ENCODE measurements around the gene TNFAIP3. TPM values are rescaled to one million over a fixed set of nuclear protein-coding genes. Genes with fewer than 3 reads are reported as not detected.
A peak's percentile ranks its signal among the peaks of the same experiment; 100 is the strongest.

The TNFAIP3 gene
- total RNA-seq, 1 donor from 2014 or later, result 6.3 TPM

- Histone ChIP-seq H3K4me1 (ENCODE audit: control insufficient read depth in 3 of 3, insufficient read depth in 3 of 3, low read length in 3 of 3) (peaks cover 3 to 6% (median 5%) of the 10 kb centered on the region in 3 donors), H3K27me3 (ENCODE audit: control insufficient read depth in 3 of 3, insufficient read depth in 3 of 3, low read length in 3 of 3) (no peaks in the 10 kb centered on the region), H3K9me3 (ENCODE audit: control insufficient read depth in 3 of 3, low read length in 3 of 3) (no peaks in the 10 kb centered on the region), H3K4me3 (ENCODE audit: low read length in 3 of 3) (no peak overlapping the region), H3K27ac (ENCODE audit: low read depth, low read length) (no peak overlapping the region), H3K9ac (ENCODE audit: low read depth in 1 of 3, low read length in 3 of 3) (no peak overlapping the region), H3K36me3 (ENCODE audit: control insufficient read depth in 3 of 3, insufficient read depth in 3 of 3, low read length in 3 of 3) (no peaks in the 10 kb centered on the region)
These were observed 4.5 kb upstream of the TNFAIP3 start for GRCh38 chr6:137862419-137863090.

GRCh38 chr6:137863091-137863797 is 3.8 kb upstream of the TNFAIP3 start:
- no peak overlapping the region for H3K9ac ChIP-seq (ENCODE audit: low read depth in 1 of 3, low read length in 3 of 3)
- no peaks in the 10 kb centered on the region for H3K9me3 ChIP-seq (ENCODE audit: control insufficient read depth in 3 of 3, low read length in 3 of 3)
- peaks cover 5 to 12% (median 10%) of the 10 kb centered on the region in 3 donors for H3K4me1 ChIP-seq (ENCODE audit: control insufficient read depth in 3 of 3, insufficient read depth in 3 of 3, low read length in 3 of 3)
- H3K27me3 ChIP-seq (ENCODE audit: control insufficient read depth in 3 of 3, insufficient read depth in 3 of 3, low read length in 3 of 3), result no peaks in the 10 kb centered on the region
- no peak overlapping the region for H3K4me3 ChIP-seq (ENCODE audit: low read length in 3 of 3)
- no peak overlapping the region for H3K27ac ChIP-seq (ENCODE audit: low read depth, low read length)
- no peaks in the 10 kb centered on the region for H3K36me3 ChIP-seq (ENCODE audit: control insufficient read depth in 3 of 3, insufficient read depth in 3 of 3, low read length in 3 of 3)

GRCh38 chr6:137864812-137865508 is 2.1 kb upstream of the TNFAIP3 start:
- peaks cover 10 to 17% (median 17%) of the 10 kb centered on the region in 3 donors for H3K4me1 ChIP-seq (ENCODE audit: control insufficient read depth in 3 of 3, insufficient read depth in 3 of 3, low read length in 3 of 3)
- no peaks in the 10 kb centered on the region for H3K27me3 ChIP-seq (ENCODE audit: control insufficient read depth in 3 of 3, insufficient read depth in 3 of 3, low read length in 3 of 3)
- H3K27ac ChIP-seq (ENCODE audit: low read depth, low read length), result no peak overlapping the region

GRCh38 chr6:137866200-137866913 is 702 bp upstream of the TNFAIP3 start:
- H3K9me3 ChIP-seq (ENCODE audit: control insufficient read depth in 3 of 3, low read length in 3 of 3), result no peaks in the 10 kb centered on the region
- peak overlapping the region; percentile 76 to 81 (median 79) for H3K9ac ChIP-seq (ENCODE audit: low read depth in 1 of 3, low read length in 3 of 3)
- peaks cover 0 to 1% (median 0%) of the 10 kb centered on the region in 3 donors for H3K36me3 ChIP-seq (ENCODE audit: control insufficient read depth in 3 of 3, insufficient read depth in 3 of 3, low read length in 3 of 3)
- peaks cover 12 to 26% (median 24%) of the 10 kb centered on the region in 3 donors for H3K4me1 ChIP-seq (ENCODE audit: control insufficient read depth in 3 of 3, insufficient read depth in 3 of 3, low read length in 3 of 3)
- H3K27me3 ChIP-seq (ENCODE audit: control insufficient read depth in 3 of 3, insufficient read depth in 3 of 3, low read length in 3 of 3), result no peaks in the 10 kb centered on the region
- peak overlapping the region; percentile 68 for H3K27ac ChIP-seq (ENCODE audit: low read depth, low read length)
- peak overlapping the region; percentile 52 to 81 (median 75) for H3K4me3 ChIP-seq (ENCODE audit: low read length in 3 of 3)

More at GRCh38 chr6:137864812-137865508, 2.1 kb upstream of the TNFAIP3 start:
- Histone ChIP-seq H3K36me3 (ENCODE audit: control insufficient read depth in 3 of 3, insufficient read depth in 3 of 3, low read length in 3 of 3) (no peaks in the 10 kb centered on the region), H3K4me3 (ENCODE audit: low read length in 3 of 3) (no peak overlapping the region), H3K9me3 (ENCODE audit: control insufficient read depth in 3 of 3, low read length in 3 of 3) (no peaks in the 10 kb centered on the region), H3K9ac (ENCODE audit: low read depth in 1 of 3, low read length in 3 of 3) (no peak overlapping the region)

- H3K36me3 ChIP-seq (ENCODE audit: control insufficient read depth in 3 of 3, insufficient read depth in 3 of 3, low read length in 3 of 3), result peaks cover 0 to 7% (median 5%) of the 10 kb centered on the region in 3 donors
- peak overlapping the region; percentile 84 to 96 (median 96) for H3K4me3 ChIP-seq (ENCODE audit: low read length in 3 of 3)
- peak overlapping the region; percentile 90 to 93 (median 90) for H3K9ac ChIP-seq (ENCODE audit: low read depth in 1 of 3, low read length in 3 of 3)
- peak overlapping the region; percentile 89 for H3K27ac ChIP-seq (ENCODE audit: low read depth, low read length)
- H3K27me3 ChIP-seq (ENCODE audit: control insufficient read depth in 3 of 3, insufficient read depth in 3 of 3, low read length in 3 of 3), result no peaks in the 10 kb centered on the region
- no peaks in the 10 kb centered on the region for H3K9me3 ChIP-seq (ENCODE audit: control insufficient read depth in 3 of 3, low read length in 3 of 3)
- H3K4me1 ChIP-seq (ENCODE audit: control insufficient read depth in 3 of 3, insufficient read depth in 3 of 3, low read length in 3 of 3), result peaks cover 15 to 31% (median 24%) of the 10 kb centered on the region in 3 donors
These were observed 838 bp downstream of the TNFAIP3 start for GRCh38 chr6:137867685-137868509.

- peak overlapping the region in 2 of 3 donors; percentile 84 to 96 for H3K4me3 ChIP-seq (ENCODE audit: low read length in 3 of 3)
- no peaks in the 10 kb centered on the region for H3K9me3 ChIP-seq (ENCODE audit: control insufficient read depth in 3 of 3, low read length in 3 of 3)
- H3K27ac ChIP-seq (ENCODE audit: low read depth, low read length), result peak overlapping the region; percentile 89
- H3K36me3 ChIP-seq (ENCODE audit: control insufficient read depth in 3 of 3, insufficient read depth in 3 of 3, low read length in 3 of 3), result peaks cover 0 to 7% (median 5%) of the 10 kb centered on the region in 3 donors
- no peaks in the 10 kb centered on the region for H3K27me3 ChIP-seq (ENCODE audit: control insufficient read depth in 3 of 3, insufficient read depth in 3 of 3, low read length in 3 of 3)
- peak overlapping the region in 1 of 3 donors; percentile 90 for H3K9ac ChIP-seq (ENCODE audit: low read depth in 1 of 3, low read length in 3 of 3)
- peaks cover 24 to 31% (median 24%) of the 10 kb centered on the region in 3 donors for H3K4me1 ChIP-seq (ENCODE audit: control insufficient read depth in 3 of 3, insufficient read depth in 3 of 3, low read length in 3 of 3)
These were observed 1.9 kb downstream of the TNFAIP3 start for GRCh38 chr6:137868721-137869548.

GRCh38 chr6:137869549-137870307 is 2.7 kb downstream of the TNFAIP3 start:
- no peaks in the 10 kb centered on the region for H3K27me3 ChIP-seq (ENCODE audit: control insufficient read depth in 3 of 3, insufficient read depth in 3 of 3, low read length in 3 of 3)
- H3K4me3 ChIP-seq (ENCODE audit: low read length in 3 of 3), result peak overlapping the region in 1 of 3 donors; percentile 84
- H3K4me1 ChIP-seq (ENCODE audit: control insufficient read depth in 3 of 3, insufficient read depth in 3 of 3, low read length in 3 of 3), result peaks cover 24 to 37% (median 24%) of the 10 kb centered on the region in 3 donors
- peaks cover 0 to 12% (median 12%) of the 10 kb centered on the region in 3 donors for H3K36me3 ChIP-seq (ENCODE audit: control insufficient read depth in 3 of 3, insufficient read depth in 3 of 3, low read length in 3 of 3)
- H3K27ac ChIP-seq (ENCODE audit: low read depth, low read length), result no peak overlapping the region
- H3K9me3 ChIP-seq (ENCODE audit: control insufficient read depth in 3 of 3, low read length in 3 of 3), result no peaks in the 10 kb centered on the region
- no peak overlapping the region for H3K9ac ChIP-seq (ENCODE audit: low read depth in 1 of 3, low read length in 3 of 3)

GRCh38 chr6:137870308-137870644 is 3.2 kb downstream of the TNFAIP3 start:
- no peak overlapping the region for H3K4me3 ChIP-seq (ENCODE audit: low read length in 3 of 3)

More at GRCh38 chr6:137870308-137870644, 3.2 kb downstream of the TNFAIP3 start:
- peaks cover 24 to 37% (median 24%) of the 10 kb centered on the region in 3 donors for H3K4me1 ChIP-seq (ENCODE audit: control insufficient read depth in 3 of 3, insufficient read depth in 3 of 3, low read length in 3 of 3)
- H3K36me3 ChIP-seq (ENCODE audit: control insufficient read depth in 3 of 3, insufficient read depth in 3 of 3, low read length in 3 of 3), result peaks cover 4 to 17% (median 17%) of the 10 kb centered on the region in 3 donors
- peak overlapping the region in 1 of 3 donors; percentile 41 for H3K9ac ChIP-seq (ENCODE audit: low read depth in 1 of 3, low read length in 3 of 3)
- H3K27me3 ChIP-seq (ENCODE audit: control insufficient read depth in 3 of 3, insufficient read depth in 3 of 3, low read length in 3 of 3), result no peaks in the 10 kb centered on the region
- H3K27ac ChIP-seq (ENCODE audit: low read depth, low read length), result no peak overlapping the region
- no peaks in the 10 kb centered on the region for H3K9me3 ChIP-seq (ENCODE audit: control insufficient read depth in 3 of 3, low read length in 3 of 3)

Data from skeletal muscle tissue (tissue), 4 donors.